BLaER1 treated with 17β-estradiol and CSF1 and Interleukin-3, amounts not matched to agents 10 nM and 100 nM (cell line): ENCODE results near the gene RAB40B.
A peak's percentile ranks its signal among the peaks of the same experiment; 100 is the strongest.
"Not testable (repeated sequence)": the region's sequence is repeated elsewhere in the genome, so short reads cannot be mapped to it uniquely, and the experiment has no call there.

Experiments
- H3K27ac ChIP-seq, 11 experiments: shearing (Covaris generic); formaldehyde crosslinking; 2 replicates each; pipeline ENCODE4 v1.8.1; 2022
- H3K27me3 ChIP-seq, 11 experiments: shearing (Covaris generic); formaldehyde crosslinking; 2 replicates each; pipeline ENCODE4 v1.8.1; 2022
- H3K36me3 ChIP-seq, 11 experiments: shearing (Covaris generic); formaldehyde crosslinking; 2 replicates each; pipeline ENCODE4 v1.8.1; 2022
- H3K4me1 ChIP-seq, 10 experiments: shearing (Covaris generic); formaldehyde crosslinking; 2 replicates each; pipeline ENCODE4 v1.8.1; 2022
- H3K4me2 ChIP-seq, 11 experiments: shearing (Covaris generic); formaldehyde crosslinking; 2 replicates each; pipeline ENCODE4 v1.8.1; 2022
- H3K4me3 ChIP-seq, 10 experiments: shearing (Covaris generic); formaldehyde crosslinking; 2 replicates each; pipeline ENCODE4 v1.8.1; 2022
- H3K9ac ChIP-seq, 11 experiments: shearing (Covaris generic); formaldehyde crosslinking; 2 replicates each; pipeline ENCODE4 v1.8.1; 2022
- H3K9me3 ChIP-seq, 11 experiments: shearing (Covaris generic); formaldehyde crosslinking; replicated peaks in 1 of 11; 2 replicates each; pipeline ENCODE4 v1.8.1; 2022
- H4K20me1 ChIP-seq, 11 experiments: shearing (Covaris generic); formaldehyde crosslinking; 2 replicates each; pipeline ENCODE4 v1.8.1; 2022
- Cebpa-rat ChIP-seq, 11 experiments: shearing (Covaris generic); IDR thresholded peaks; 2 replicates each; pipeline ENCODE4 v1.8.1; 2022

Gene RAB40B

DNA sequence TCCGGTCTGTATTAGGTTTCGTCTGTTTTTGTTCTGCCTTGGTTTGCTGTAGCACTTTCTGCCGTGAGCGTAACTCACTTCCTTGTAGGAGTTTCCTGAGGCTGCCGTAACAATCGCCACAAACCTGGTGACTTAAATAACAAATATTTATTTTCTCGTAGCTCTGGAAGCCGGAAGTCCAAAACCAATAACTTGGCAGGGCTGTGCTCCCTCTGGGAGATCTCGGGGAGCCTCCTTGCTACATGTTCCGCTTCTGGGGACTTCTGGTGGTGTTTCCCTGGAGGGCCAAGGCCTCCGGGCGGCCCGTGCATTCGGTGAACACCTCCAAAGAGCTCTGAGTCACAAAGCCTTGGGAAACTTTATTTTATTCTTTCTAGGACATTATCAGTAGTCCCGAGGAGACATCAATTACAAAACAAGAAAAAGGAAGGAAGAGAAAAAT, 43.4 kb downstream of the RAB40B start:
- H3K27me3 ChIP-seq: no peaks in the 10 kb centered on the region
- peaks cover 22 to 34% (median 31%) of the 10 kb centered on the region in 10 experiments for H3K4me1 ChIP-seq
- peaks cover 0 to 5% (median 0%) of the 10 kb centered on the region in 11 experiments; a peak in 2 of 22 replicates for H3K36me3 ChIP-seq
- H4K20me1 ChIP-seq: no peaks in the 10 kb centered on the region
- TF ChIP-seq Cebpa-rat (IDR thresholded peaks at IDR 0.05): peak in 2 of 11 experiments; percentile 21 to 58; a peak in 1 of 22 replicates
- peak overlapping the region in 6 of 10 experiments; percentile 1 to 36 (median 4); a peak in 5 of 20 replicates for H3K4me3 ChIP-seq
- H3K9ac ChIP-seq: peak overlapping the region; percentile 50 to 78 (median 70)
- H3K4me2 ChIP-seq: peak overlapping the region; percentile 66 to 90 (median 82)
- H3K9me3 ChIP-seq: no peaks in the 10 kb centered on the region
- H3K27ac ChIP-seq: peak overlapping the region; percentile 55 to 79 (median 71)

GRCh38 chr17:82654611-82655010, 43.9 kb downstream of the RAB40B start:
- not testable (repeated sequence) for H3K9me3 ChIP-seq, H3K27me3 ChIP-seq, H3K36me3 ChIP-seq, H4K20me1 ChIP-seq
- Histone ChIP-seq H3K9ac (peak overlapping the region; percentile 50 to 78 (median 70)), H3K4me1 (peaks cover 22 to 35% (median 32%) of the 10 kb centered on the region in 10 experiments), H3K4me2 (peak overlapping the region; percentile 66 to 90 (median 82)), H3K27ac (peak overlapping the region; percentile 55 to 79 (median 71)), H3K4me3 (peak overlapping the region in 6 of 10 experiments; percentile 1 to 21 (median 4); a peak in 4 of 20 replicates)

DNA sequence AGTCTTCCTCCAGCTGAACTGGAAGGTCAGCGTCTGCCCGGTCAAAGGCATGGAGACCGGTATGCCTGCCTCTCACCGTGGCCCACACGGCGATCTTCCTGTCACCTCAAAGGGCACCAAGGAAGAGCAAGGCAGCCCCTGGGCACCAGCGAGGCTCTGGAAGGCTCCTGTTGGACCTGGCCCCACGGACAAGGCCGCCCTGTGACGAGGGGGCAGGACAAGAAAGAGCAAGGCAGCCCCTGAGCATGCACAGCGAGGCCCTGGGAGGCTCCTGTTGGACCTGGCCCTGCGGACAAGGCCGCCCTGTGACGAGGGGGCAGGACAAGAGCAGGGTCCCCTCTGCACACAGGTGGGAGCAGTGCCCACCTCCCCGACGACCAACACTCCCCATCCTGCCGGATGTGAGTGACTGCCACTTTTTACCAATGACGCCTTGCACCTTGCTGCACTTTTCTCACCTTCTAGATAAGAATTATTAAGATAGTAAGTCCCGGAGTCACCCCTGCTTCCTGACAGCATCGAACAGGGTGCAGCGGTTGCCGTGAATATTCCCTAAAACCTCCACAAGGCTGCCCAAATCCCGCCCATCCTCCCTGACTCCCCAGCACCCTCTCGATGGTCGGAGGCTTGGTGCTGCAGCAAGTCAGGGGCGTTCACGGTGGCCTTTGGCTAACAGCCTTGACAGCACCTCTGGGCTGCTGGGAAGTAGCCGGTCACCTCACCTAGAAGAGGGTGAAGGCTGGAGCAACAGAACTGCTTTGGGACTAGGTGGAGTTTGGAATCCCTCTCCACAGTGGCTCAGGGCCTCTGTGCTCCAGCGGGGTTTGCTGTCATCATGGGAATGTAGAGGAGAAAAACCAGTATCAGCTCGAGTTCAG, 44.6 kb downstream of the RAB40B start:
- no peaks in the 10 kb centered on the region for H4K20me1 ChIP-seq
- TF ChIP-seq Cebpa-rat (IDR thresholded peaks at IDR 0.05): no peak

DNA sequence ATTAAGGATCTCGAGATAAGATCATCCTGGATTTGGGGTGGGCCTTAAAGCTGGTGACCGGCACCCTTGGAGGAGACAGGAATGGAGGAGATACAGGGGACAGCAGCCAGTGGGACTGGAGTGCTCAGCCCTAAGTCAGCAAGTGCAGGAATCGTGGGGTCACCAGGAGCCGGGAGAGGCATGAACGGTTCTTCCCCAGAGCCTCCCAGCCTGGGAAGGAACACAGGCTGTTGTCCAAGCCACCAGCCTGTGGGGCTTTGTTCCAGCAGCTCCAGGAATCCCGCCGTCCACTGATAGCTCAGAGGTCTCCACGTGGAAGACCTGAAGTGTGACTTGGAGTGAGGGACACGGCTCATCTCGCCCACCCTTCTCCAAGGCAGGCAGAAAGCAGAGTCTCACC, 47.8 kb downstream of the RAB40B start:
- peaks cover 20 to 25% (median 24%) of the 10 kb centered on the region in 11 experiments; a peak in 21 of 22 replicates for H4K20me1 ChIP-seq
- H3K4me2 ChIP-seq: no peak overlapping the region
- TF ChIP-seq Cebpa-rat (IDR thresholded peaks at IDR 0.05): no peak
- H3K4me3 ChIP-seq: no peak overlapping the region
- no peak overlapping the region for H3K27ac ChIP-seq
- no peak overlapping the region for H3K9ac ChIP-seq
- H3K4me1 ChIP-seq: peaks cover 42 to 56% (median 50%) of the 10 kb centered on the region in 10 experiments
- peaks cover 0 to 8% (median under 1%) of the 10 kb centered on the region in 11 experiments; a peak in 4 of 22 replicates for H3K36me3 ChIP-seq
- no peaks in the 10 kb centered on the region for H3K27me3 ChIP-seq
- no peaks in the 10 kb centered on the region for H3K9me3 ChIP-seq

More for the DNA sequence above, 44.6 kb downstream of the RAB40B start:
- Histone ChIP-seq H3K27ac (peak overlapping the region; percentile 55 to 79 (median 71); a peak in 21 of 22 replicates), H3K27me3 (no peaks in the 10 kb centered on the region), H3K4me3 (no peak overlapping the region), H3K9me3 (no peaks in the 10 kb centered on the region), H3K36me3 (no peaks in the 10 kb centered on the region; a peak in 2 of 22 replicates), H3K4me2 (peak overlapping the region; percentile 66 to 90 (median 82); a peak in 21 of 22 replicates), H3K9ac (peak overlapping the region in 8 of 11 experiments; percentile 50 to 73 (median 70); a peak in 12 of 22 replicates), H3K4me1 (peaks cover 25 to 43% (median 37%) of the 10 kb centered on the region in 10 experiments)

GRCh38 chr17:82649501-82650261, 48.8 kb downstream of the RAB40B start:
- H3K9ac ChIP-seq: peak overlapping the region in 6 of 11 experiments; percentile 70 to 77 (median 74); a peak in 9 of 22 replicates

GRCh38 chr17:82648742-82649331, 49.7 kb downstream of the RAB40B start:
- no peaks in the 10 kb centered on the region for H3K9me3 ChIP-seq
- H3K36me3 ChIP-seq: peaks cover 9 to 27% (median 17%) of the 10 kb centered on the region in 11 experiments
- TF ChIP-seq Cebpa-rat (IDR thresholded peaks at IDR 0.05): no peak
- H3K27ac ChIP-seq: peak overlapping the region; percentile 53 to 76 (median 70); a peak in 21 of 22 replicates
- H3K27me3 ChIP-seq: no peaks in the 10 kb centered on the region
- peak overlapping the region; percentile 61 to 77 (median 71); a peak in 21 of 22 replicates for H3K9ac ChIP-seq
- peaks cover 28 to 41% (median 36%) of the 10 kb centered on the region in 10 experiments for H3K4me1 ChIP-seq
- H3K4me2 ChIP-seq: peak overlapping the region; percentile 76 to 95 (median 89)
- H4K20me1 ChIP-seq: peaks cover 39 to 44% (median 42%) of the 10 kb centered on the region in 11 experiments; a peak in 21 of 22 replicates
- H3K4me3 ChIP-seq: peak overlapping the region; percentile 43 to 67 (median 54); a peak in 18 of 20 replicates

More at GRCh38 chr17:82649501-82650261, 48.8 kb downstream of the RAB40B start:
- peaks cover 37 to 49% (median 45%) of the 10 kb centered on the region in 10 experiments for H3K4me1 ChIP-seq
- H4K20me1 ChIP-seq: peaks cover 31 to 35% (median 34%) of the 10 kb centered on the region in 11 experiments; a peak in 21 of 22 replicates
- no peak for TF ChIP-seq Cebpa-rat (IDR thresholded peaks at IDR 0.05)
- no peak overlapping the region for H3K4me3 ChIP-seq
- H3K9me3 ChIP-seq: no peaks in the 10 kb centered on the region
- H3K27me3 ChIP-seq: no peaks in the 10 kb centered on the region
- H3K4me2 ChIP-seq: peak overlapping the region in 10 of 11 experiments; percentile 76 to 95 (median 88); a peak in 11 of 22 replicates
- H3K36me3 ChIP-seq: peaks cover under 1 to 18% (median 9%) of the 10 kb centered on the region in 11 experiments; a peak in 20 of 22 replicates
- peak overlapping the region in 5 of 11 experiments; percentile 67 to 74 (median 72); a peak in 7 of 22 replicates for H3K27ac ChIP-seq

DNA sequence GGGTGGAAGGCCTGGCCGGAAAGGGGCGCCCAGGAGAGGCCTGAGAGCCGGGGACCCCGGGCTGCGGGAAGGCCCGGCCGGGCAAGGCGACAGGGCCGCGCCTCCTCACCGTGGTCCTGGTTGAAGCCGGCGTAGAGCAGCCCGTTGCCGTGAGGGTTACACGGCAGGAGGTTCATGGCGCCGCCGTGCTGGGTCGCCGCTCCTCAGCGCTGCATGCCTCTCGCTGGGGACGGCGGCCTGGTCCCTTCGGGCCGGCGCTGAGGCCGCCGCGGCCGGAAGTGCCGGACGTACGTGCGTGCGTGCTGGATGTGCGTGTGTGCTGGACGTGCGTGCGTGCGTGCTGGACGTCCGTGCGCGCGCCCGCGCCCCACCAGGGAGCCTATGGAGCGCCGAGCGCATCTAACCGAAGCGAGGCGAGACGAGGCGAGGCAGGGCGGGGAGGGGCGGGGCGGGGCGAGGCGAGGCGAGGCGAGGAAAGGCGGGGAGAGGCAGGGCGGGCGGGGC, 50.3 kb downstream of the RAB40B start, which contains the start of gene WDR45B:
Gene WDR45B, minus strand, starts transcription at position 280 of the 504 bp plus-strand sequence. Its CDS starts 104 bp downstream, at position 176.
- Histone ChIP-seq H3K4me1 (peaks cover 26 to 35% (median 31%) of the 10 kb centered on the region in 10 experiments), H4K20me1 (peaks cover 45 to 50% (median 49%) of the 10 kb centered on the region in 11 experiments; a peak in 21 of 22 replicates), H3K9ac (peak within 1 kb of the TSS; percentile 93 to 99 (median 96)), H3K9me3 (no peaks in the 10 kb centered on the region), H3K4me2 (peak within 1 kb of the TSS; percentile 92 to 100 (median 98)), H3K27ac (peak within 1 kb of the TSS; percentile 88 to 96 (median 94)), H3K27me3 (no peaks in the 10 kb centered on the region), H3K36me3 (peaks cover 15 to 33% (median 24%) of the 10 kb centered on the region in 11 experiments), H3K4me3 (peak within 1 kb of the TSS; percentile 81 to 100 (median 96))
- no peak for TF ChIP-seq Cebpa-rat (IDR thresholded peaks at IDR 0.05)
